ENCODE results near the gene TSPAN6. TPM values are rescaled to one million over a fixed set of nuclear protein-coding genes. Genes with fewer than 3 reads are reported as not detected.

TSPAN6 gene
- total RNA-seq, 1 experiment from 2014 or later: 52.2 TPM

DNA sequence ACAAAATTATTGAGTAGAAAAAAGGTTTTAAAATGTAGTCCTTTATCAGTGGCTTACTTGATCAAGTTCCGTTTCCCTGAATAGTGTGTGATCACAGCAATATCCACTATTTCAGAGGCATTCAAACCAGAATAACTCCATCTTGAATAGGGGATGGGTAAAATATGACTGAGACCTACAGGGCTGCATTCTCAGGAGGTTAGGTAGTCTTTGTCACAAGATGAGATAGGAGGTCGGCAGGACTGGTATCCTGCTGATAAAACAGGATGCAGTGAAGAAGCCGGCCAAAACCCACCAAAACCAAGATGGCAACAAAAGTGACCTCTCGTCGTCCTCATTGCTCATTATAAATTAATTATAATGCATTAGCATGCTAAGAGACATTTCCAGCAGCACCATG is 24.7 kb downstream of the TSPAN6 start:
- Histone ChIP-seq H4K20me1 (ENCODE audit: insufficient read depth) (no peaks in the 10 kb centered on the region), H3K9me2 (ENCODE audit: insufficient read depth) (no peaks in the 10 kb centered on the region), H2AFZ (no peak overlapping the region), H3K4me2 (no peak overlapping the region), H3K36me3 (ENCODE audit: low read depth) (no peaks in the 10 kb centered on the region), H3F3A (ENCODE audit: insufficient read depth, low read depth) (no peaks in the 10 kb centered on the region), H3K9me3 (ENCODE audit: insufficient read depth, low read depth) (no peaks in the 10 kb centered on the region), H3K27me3 (ENCODE audit: insufficient read depth, low read depth) (no peaks in the 10 kb centered on the region), H3K27ac (no peak overlapping the region), H3K4me3 (no peak overlapping the region), H3K4me1 (replicated peaks; ENCODE audit: insufficient read depth) (0 out of 2 replicates have a peak, but pooled peaks cover 8% of the 10 kb centered on the region), H3K79me2 (ENCODE audit: low read depth) (no peaks in the 10 kb centered on the region)
- POLR2A ChIA-PET (ENCODE audit: unreplicated experiment): no interaction called here
- intact Hi-C loops (cut with micrococcal nuclease; ENCODE audit: unreplicated experiment): loop anchor here (10.0 kb wide), 1 partner anchor 97 kb away; no protein-coding TSS in a partner anchor
- CTCF ChIA-PET: no interaction called here
- TF ChIP-seq EZH2 (IDR thresholded peaks at IDR 0.05; ENCODE audit: low read depth): no peak
- TF ChIP-seq, protein P1, sequence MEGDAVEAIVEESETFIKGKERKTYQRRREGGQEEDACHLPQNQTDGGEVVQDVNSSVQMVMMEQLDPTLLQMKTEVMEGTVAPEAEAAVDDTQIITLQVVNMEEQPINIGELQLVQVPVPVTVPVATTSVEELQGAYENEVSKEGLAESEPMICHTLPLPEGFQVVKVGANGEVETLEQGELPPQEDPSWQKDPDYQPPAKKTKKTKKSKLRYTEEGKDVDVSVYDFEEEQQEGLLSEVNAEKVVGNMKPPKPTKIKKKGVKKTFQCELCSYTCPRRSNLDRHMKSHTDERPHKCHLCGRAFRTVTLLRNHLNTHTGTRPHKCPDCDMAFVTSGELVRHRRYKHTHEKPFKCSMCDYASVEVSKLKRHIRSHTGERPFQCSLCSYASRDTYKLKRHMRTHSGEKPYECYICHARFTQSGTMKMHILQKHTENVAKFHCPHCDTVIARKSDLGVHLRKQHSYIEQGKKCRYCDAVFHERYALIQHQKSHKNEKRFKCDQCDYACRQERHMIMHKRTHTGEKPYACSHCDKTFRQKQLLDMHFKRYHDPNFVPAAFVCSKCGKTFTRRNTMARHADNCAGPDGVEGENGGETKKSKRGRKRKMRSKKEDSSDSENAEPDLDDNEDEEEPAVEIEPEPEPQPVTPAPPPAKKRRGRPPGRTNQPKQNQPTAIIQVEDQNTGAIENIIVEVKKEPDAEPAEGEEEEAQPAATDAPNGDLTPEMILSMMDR (conservative IDR thresholded peaks at IDR 0.05): no peak
- no TSS peak for BruUV-seq (replicated peaks)
- no peak for DNase-seq

DNA sequence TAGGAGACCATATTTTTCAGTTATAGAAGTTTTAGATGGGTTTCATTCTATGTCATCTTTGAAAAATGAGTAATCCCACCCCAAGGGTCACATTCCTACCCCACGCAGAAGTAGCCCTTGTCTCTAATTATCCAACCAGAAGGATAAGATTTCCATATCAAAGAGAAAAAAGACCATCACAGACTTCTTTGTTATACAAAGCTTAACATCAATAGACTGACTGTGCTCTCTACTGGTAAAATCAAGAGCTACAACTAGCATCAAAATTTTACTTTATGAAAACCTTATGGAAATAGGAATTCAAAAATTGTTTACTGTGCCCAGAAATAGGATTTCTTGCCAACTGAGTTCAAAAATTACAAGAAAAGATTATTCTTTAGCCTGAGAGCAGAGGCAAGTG is 27.0 kb downstream of the TSPAN6 start:
- H3K4me3 ChIP-seq: no peak overlapping the region
- no peaks in the 10 kb centered on the region for H3K79me2 ChIP-seq (ENCODE audit: low read depth)
- no peaks in the 10 kb centered on the region for H3F3A ChIP-seq (ENCODE audit: insufficient read depth, low read depth)
- POLR2A ChIA-PET (ENCODE audit: unreplicated experiment): no interaction called here
- H3K27ac ChIP-seq: no peak overlapping the region
- no peaks in the 10 kb centered on the region for H3K9me2 ChIP-seq (ENCODE audit: insufficient read depth)
- no peaks in the 10 kb centered on the region for H4K20me1 ChIP-seq (ENCODE audit: insufficient read depth)
- BruUV-seq (replicated peaks): no TSS peak
- CTCF ChIA-PET: no interaction called here
- 0 out of 2 replicates have a peak, but pooled peaks cover 1% of the 10 kb centered on the region for H3K4me1 ChIP-seq (replicated peaks; ENCODE audit: insufficient read depth)
- H3K4me2 ChIP-seq: no peak overlapping the region
- H2AFZ ChIP-seq: no peak overlapping the region
- intact Hi-C loops (cut with micrococcal nuclease; ENCODE audit: unreplicated experiment): no loop called here
- no peaks in the 10 kb centered on the region for H3K27me3 ChIP-seq (ENCODE audit: insufficient read depth, low read depth)
- H3K36me3 ChIP-seq (ENCODE audit: low read depth): no peaks in the 10 kb centered on the region
- no peak for TF ChIP-seq EZH2 (IDR thresholded peaks at IDR 0.05; ENCODE audit: low read depth)
- TF ChIP-seq, protein P1 (conservative IDR thresholded peaks at IDR 0.05): peak; percentile 34; the same call in 1 of the 2 replicates
- DNase-seq: no peak
- no peaks in the 10 kb centered on the region for H3K9me3 ChIP-seq (ENCODE audit: insufficient read depth, low read depth)

DNA sequence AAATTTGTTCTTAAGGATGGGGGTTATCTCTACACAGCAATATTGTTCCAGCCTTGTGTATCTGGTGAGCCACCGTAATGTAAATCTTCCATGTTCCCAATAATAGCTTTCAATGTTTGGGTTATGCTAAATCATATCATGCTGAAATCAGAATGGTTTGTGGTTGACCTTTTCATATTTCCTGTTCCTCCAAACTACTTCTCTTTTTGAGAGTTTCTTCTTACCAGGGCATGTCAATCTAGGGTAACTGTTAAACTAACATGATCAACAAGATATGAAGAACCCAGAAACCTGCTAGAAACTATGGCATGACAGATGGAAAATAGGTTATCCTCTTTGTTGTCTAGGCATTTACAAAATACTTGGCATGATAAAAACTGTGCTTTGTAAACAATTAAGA is 29.9 kb downstream of the TSPAN6 start:
- no peaks in the 10 kb centered on the region for H4K20me1 ChIP-seq (ENCODE audit: insufficient read depth)
- no peaks in the 10 kb centered on the region for H3F3A ChIP-seq (ENCODE audit: insufficient read depth, low read depth)
- no peak overlapping the region for H3K4me2 ChIP-seq
- no peaks in the 10 kb centered on the region for H3K36me3 ChIP-seq (ENCODE audit: low read depth)
- H3K4me3 ChIP-seq: no peak overlapping the region
- TF ChIP-seq, protein P1 (conservative IDR thresholded peaks at IDR 0.05): no peak
- no peak for TF ChIP-seq EZH2 (IDR thresholded peaks at IDR 0.05; ENCODE audit: low read depth)
- no peak overlapping the region for H2AFZ ChIP-seq
- intact Hi-C loops (cut with micrococcal nuclease; ENCODE audit: unreplicated experiment): no loop called here
- ChIA-PET CTCF (no interaction called here), POLR2A (ENCODE audit: unreplicated experiment) (no interaction called here)
- H3K9me2 ChIP-seq (ENCODE audit: insufficient read depth): no peaks in the 10 kb centered on the region
- no TSS peak for BruUV-seq (replicated peaks)
- no peak overlapping the region for H3K27ac ChIP-seq
- no peaks in the 10 kb centered on the region for H3K9me3 ChIP-seq (ENCODE audit: insufficient read depth, low read depth)
- no peaks in the 10 kb centered on the region for H3K4me1 ChIP-seq (replicated peaks; ENCODE audit: insufficient read depth)
- H3K27me3 ChIP-seq (ENCODE audit: insufficient read depth, low read depth): no peaks in the 10 kb centered on the region
- H3K79me2 ChIP-seq (ENCODE audit: low read depth): no peaks in the 10 kb centered on the region
- no peak for DNase-seq

Measured in PC-9 (cell line).